HepG2 (cell line): ENCODE measurements around the gene RDH13. TPM values are rescaled to one million over a fixed set of nuclear protein-coding genes. Genes with fewer than 3 reads are reported as not detected.

ENCODE experiments used
- ATAC-seq: fragments of 200-7000 bp; cut with Tn5 transposase; 3 replicates; pipeline ENCODE4 v1.9.1; 2020; ENCODE audit warnings: mild to moderate bottlenecking, moderate library complexity
- BruUV-seq: library from RNA; stranded (reverse); fragments of 400-500 nt; replicated peaks from 2 replicates; lab custom pipeline; 2021; lab: Mats Ljungman, UMichigan
- CTCF ChIA-PET: fragments of 300-600 bp; formaldehyde crosslinking; extraction: SDS; loops from one replicate; lab custom pipeline; 2021; ENCODE audit warnings: low total read pairs, inconsistent platforms, low intra/inter-chr PET ratio; lab: Yijun Ruan, JAX
- POLR2A ChIA-PET: fragments of 350-600 bp; sonication (Branson Sonifier 250); formaldehyde crosslinking; loops from one replicate; lab custom pipeline; 2020; ENCODE audit warnings: antibody characterized with exemption, inconsistent platforms; lab: Yijun Ruan, JAX
- DNase-seq: peaks from one replicate; pipeline ENCODE4 v3.0.0-alpha.2; 2015; ENCODE audit warnings: low spot score
- FAIRE-seq: peaks from 3 replicates; lab custom pipeline; 2011; peaks lifted over from hg19 to GRCh38; lab: Jason Lieb, UNC
- H2AFZ ChIP-seq: one replicate; pipeline ENCODE4 v1.6.1; 2011; ENCODE audit warnings: low read length, inconsistent platforms
- H3K27ac ChIP-seq: fragments of 300-600 bp; 3 replicates; pipeline ENCODE4 v1.8.0; 2011; ENCODE audit warnings: mixed run types, mild to moderate bottlenecking, mixed read lengths, low read length, inconsistent platforms; ENCODE audit not compliant: insufficient read depth; ENCODE audit errors: extremely low read length
- H3K27me3 ChIP-seq, 2 experiments: fragments of 200-600 bp in 1 of 2; 2 replicates in 1 of 2; 3 replicates in 1 of 2; pipeline versions ENCODE4 v1.6.0 to v1.8.0; 2011; ENCODE audit warnings: low read length in 2 of 2, mild to moderate bottlenecking in 2 of 2, moderate library complexity in 2 of 2, inconsistent platforms in 1 of 2; ENCODE audit not compliant: insufficient read depth in 2 of 2, control insufficient read depth in 1 of 2
- H3K36me3 ChIP-seq, 2 experiments: fragments of 200-600 bp in 1 of 2; replicated peaks in 1 of 2; 2 replicates in 1 of 2; 3 replicates in 1 of 2; pipeline versions ENCODE4 v1.5.1 to v1.8.0; 2011; ENCODE audit warnings: low read length in 2 of 2, inconsistent platforms in 1 of 2; ENCODE audit not compliant: insufficient read depth in 2 of 2, control insufficient read depth in 1 of 2
- H3K4me1 ChIP-seq: 2 replicates; pipeline ENCODE4 v1.5.1; 2012; ENCODE audit warnings: low read length, inconsistent platforms; ENCODE audit not compliant: insufficient read depth
- H3K4me2 ChIP-seq: 2 replicates; pipeline ENCODE4 v1.6.0; 2011; ENCODE audit warnings: low read depth, low read length, inconsistent platforms
- H3K4me3 ChIP-seq, 3 experiments: fragments of 200-600 bp in 1 of 3; sonication (generic), shearing (Covaris generic) in 1 of 3; replicated peaks in 1 of 3; 2 replicates each; pipeline ENCODE4 v1.5.1; 2011 to 2016; ENCODE audit warnings: low read length in 3 of 3, inconsistent platforms in 2 of 3, low read depth in 2 of 3, mild to moderate bottlenecking in 2 of 3, control low read depth in 1 of 3, mixed read lengths in 1 of 3; ENCODE audit not compliant: insufficient read depth in 1 of 3
- H3K79me2 ChIP-seq: one replicate; pipeline ENCODE4 v1.6.1; 2011; ENCODE audit warnings: low read length, inconsistent platforms; ENCODE audit not compliant: insufficient read depth
- H3K9ac ChIP-seq: 2 replicates; pipeline ENCODE4 v1.6.0; 2011; ENCODE audit warnings: mild to moderate bottlenecking, low read depth, low read length, inconsistent platforms; ENCODE audit not compliant: insufficient read depth
- H3K9me3 ChIP-seq: 2 replicates; pipeline ENCODE4 v1.5.1; 2012; ENCODE audit warnings: mild to moderate bottlenecking, low read length
- H4K20me1 ChIP-seq: 2 replicates; pipeline ENCODE4 v1.6.0; 2011; ENCODE audit warnings: inconsistent platforms, mild to moderate bottlenecking, low read length, moderate library complexity; ENCODE audit not compliant: insufficient read depth
- CENPT ChIP-seq: sonication (generic); formaldehyde crosslinking; IDR thresholded peaks from 2 replicates; pipeline ENCODE4 v1.8.0; 2022; ENCODE audit warnings: low read depth, mild to moderate bottlenecking, moderate library complexity, missing genetic modification reagents
- GATAD1 ChIP-seq: IDR thresholded peaks from 2 replicates; pipeline ENCODE4 v1.6.1; 2016; ENCODE audit warnings: missing genetic modification reagents, missing compliant biosample characterization
- JUN ChIP-seq: sonication (generic); formaldehyde crosslinking; IDR thresholded peaks from 2 replicates; pipeline ENCODE4 v1.4.0; 2020; ENCODE audit warnings: mild to moderate bottlenecking, missing genetic modification reagents
- MXD3 ChIP-seq: IDR thresholded peaks from 2 replicates; pipeline ENCODE4 v1.6.1; 2016; ENCODE audit warnings: mild to moderate bottlenecking, missing biosample characterization, missing genetic modification reagents
- PRMT3 ChIP-seq: sonication (generic); formaldehyde crosslinking; IDR thresholded peaks from 2 replicates; pipeline ENCODE4 v1.8.1; 2022; ENCODE audit warnings: low read depth, mild to moderate bottlenecking, moderate library complexity, missing genetic modification reagents, borderline replicate concordance
- ZFYVE20 ChIP-seq: sonication (generic); formaldehyde crosslinking; IDR thresholded peaks from 2 replicates; pipeline ENCODE4 v1.8.0; 2023; ENCODE audit warnings: low read depth, mild to moderate bottlenecking, moderate library complexity, missing genetic modification reagents, borderline replicate concordance
- ZNF17 ChIP-seq: sonication (generic); formaldehyde crosslinking; IDR thresholded peaks from 2 replicates; pipeline ENCODE4 v1.5.0; 2020; ENCODE audit warnings: mild to moderate bottlenecking, missing genetic modification reagents
- ZNF326 ChIP-seq: sonication (generic); formaldehyde crosslinking; IDR thresholded peaks from 2 replicates; pipeline ENCODE4 v1.4.0; 2020; ENCODE audit warnings: missing genetic modification reagents, borderline replicate concordance
- WGBS: methylation state at CpG from one replicate; pipeline ENCODE4 v1.1.6; 2017; ENCODE audit warnings: low lambda C conversion rate; 5-methylcytosine and 5-hydroxymethylcytosine counted together
- in situ Hi-C: cut with HindIII; loops from 2 replicates; pipeline ENCODE4 v1.10.0; 2017; ENCODE audit warnings: low pct_unique_long_range_greater_than_20kb; ENCODE audit not compliant: extremely low pct_ligation_motif_present
- intact Hi-C: fragments of 100-400 bp; cut with micrococcal nuclease; formaldehyde crosslinking; loops from one replicate; pipeline ENCODE4 v1.10.0; 2022; ENCODE audit not compliant: unreplicated experiment
- polyA plus RNA-seq, 8 experiments: library from polyadenylated mRNA; depleted of rRNA in 3 of 8; stranded (reverse) in 7 of 8; unstranded in 1 of 8; fragments of >200 nt; fragmentation: Illumina TruSeq in 4 of 8; extraction: Trizol in 4 of 8; gene quantifications; 2 replicates each; pipeline versions ENCODE4 v1.2.1 to v1.2.3, GENCODE V29; 2011 to 2016; ENCODE audit warnings: low read depth in 4 of 8, missing spikeins in 1 of 8, mixed read lengths in 1 of 8; ENCODE audit not compliant: insufficient read depth in 1 of 8
- total RNA-seq, 5 experiments: library from RNA; depleted of rRNA; stranded (reverse); fragments of >200 nt; fragmentation: Illumina TruSeq; extraction: Trizol; gene quantifications; 2 replicates each; pipeline ENCODE4 v1.2.3, GENCODE V29; 2016; ENCODE audit warnings: low read depth in 1 of 5
- TF ChIP-seq, protein P1 (sequence below), 2 experiments: fragments of 450-650 bp in 1 of 2; sonication (generic) in 1 of 2; formaldehyde crosslinking; IDR thresholded peaks; 2 replicates each; pipeline versions ENCODE4 v1.5.0 to v1.8.0; 2020 to 2022; ENCODE audit warnings: mild to moderate bottlenecking in 1 of 2, missing genetic modification reagents in 1 of 2

Gene RDH13
- total and polyA plus RNA-seq, 2 of the 13 experiments (the other 11 are each of a cell fraction or from before 2014, with no cell fraction given): 13.4 to 21.5 TPM

DNA sequence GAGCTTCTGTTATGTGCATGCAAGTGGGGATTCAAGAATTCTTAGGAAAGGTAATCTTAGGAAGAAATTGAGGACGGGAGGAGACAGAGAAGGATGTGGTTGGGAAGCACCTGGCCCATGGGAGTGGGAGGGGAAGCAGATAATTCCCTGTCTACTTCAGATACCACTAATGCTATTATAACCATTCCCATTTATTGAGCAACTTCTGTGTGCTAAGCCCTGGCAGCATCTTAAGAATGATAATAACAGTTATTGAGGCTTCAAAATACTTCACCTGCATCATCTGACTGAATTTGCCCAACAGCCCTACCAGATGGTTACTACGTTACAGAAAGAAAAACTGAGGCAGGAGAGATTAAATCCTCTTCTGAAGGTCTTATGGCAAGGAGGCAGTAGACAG, 14.2 kb upstream of the RDH13 start:
- FAIRE-seq (no peak), DNase-seq (no peak), ATAC-seq (no peak)
- peaks cover 1 to 17% of the 10 kb centered on the region in 2 experiments; a peak in 2 of 5 replicates for H3K27me3 ChIP-seq
- H3K9ac ChIP-seq: no peak overlapping the region
- no peaks in the 10 kb centered on the region for H3K36me3 ChIP-seq
- in situ Hi-C loops: no loop called here
- no peaks in the 10 kb centered on the region for H3K9me3 ChIP-seq
- 49% methylated on average over 2 of the region's 2 CpGs for WGBS
- H3K4me2 ChIP-seq: no peak overlapping the region
- no peak for TF ChIP-seq MXD3 (CRISPR knock-in tag)
- no peak for TF ChIP-seq PRMT3 (CRISPR knock-in tag)
- TF ChIP-seq ZNF326: no peak
- no peak for TF ChIP-seq ZFYVE20 (CRISPR knock-in tag)
- no peak for TF ChIP-seq JUN (CRISPR knock-in tag)
- TF ChIP-seq CENPT (CRISPR knock-in tag): no peak
- BruUV-seq: no TSS peak
- CTCF ChIA-PET: no interaction called here
- H2AFZ ChIP-seq: no peak overlapping the region
- no peaks in the 10 kb centered on the region for H3K79me2 ChIP-seq
- H3K4me3 ChIP-seq: no peak overlapping the region
- POLR2A ChIA-PET: no interaction called here
- no peak overlapping the region for H3K27ac ChIP-seq
- intact Hi-C loops: no loop called here
- peaks cover 27% of the 10 kb centered on the region for H3K4me1 ChIP-seq
- H4K20me1 ChIP-seq: no peaks in the 10 kb centered on the region

GRCh38 chr19:55076321-55076720, 13.4 kb upstream of the RDH13 start:
- Histone ChIP-seq H3K4me1 (peaks cover 27% of the 10 kb centered on the region), H4K20me1 (no peaks in the 10 kb centered on the region), H3K27ac (no peak overlapping the region), H3K4me3 (no peak overlapping the region; a peak in 1 of 6 replicates), H3K9ac (no peak overlapping the region), H3K36me3 (no peaks in the 10 kb centered on the region), H3K79me2 (no peaks in the 10 kb centered on the region), H3K27me3 (peaks cover 1 to 20% of the 10 kb centered on the region in 2 experiments; a peak in 2 of 5 replicates), H3K4me2 (0 out of 2 replicates have a peak overlapping the region, but pooled peaks have one; percentile 7), H3K9me3 (no peaks in the 10 kb centered on the region), H2AFZ (no peak overlapping the region)
- no CpG with 5 or more reads among the region's 12 CpGs for WGBS
- ATAC-seq: no peak
- DNase-seq: no peak
- ChIA-PET CTCF (no interaction called here), POLR2A (no interaction called here)
- BruUV-seq: no TSS peak
- no peak for TF ChIP-seq GATAD1 (CRISPR knock-in tag)
- no peak for TF ChIP-seq ZNF17 (CRISPR knock-in tag)
- TF ChIP-seq, protein P1, sequence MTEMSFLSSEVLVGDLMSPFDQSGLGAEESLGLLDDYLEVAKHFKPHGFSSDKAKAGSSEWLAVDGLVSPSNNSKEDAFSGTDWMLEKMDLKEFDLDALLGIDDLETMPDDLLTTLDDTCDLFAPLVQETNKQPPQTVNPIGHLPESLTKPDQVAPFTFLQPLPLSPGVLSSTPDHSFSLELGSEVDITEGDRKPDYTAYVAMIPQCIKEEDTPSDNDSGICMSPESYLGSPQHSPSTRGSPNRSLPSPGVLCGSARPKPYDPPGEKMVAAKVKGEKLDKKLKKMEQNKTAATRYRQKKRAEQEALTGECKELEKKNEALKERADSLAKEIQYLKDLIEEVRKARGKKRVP (CRISPR knock-in tag; IDR thresholded peaks at IDR 0.05): peak in 1 of 2 experiments; percentile 52; a peak in 1 of 4 replicates
- FAIRE-seq: no peak
- intact Hi-C loops: no loop called here
- in situ Hi-C loops: no loop called here
